HEK293T (cell line): Measurements from ENCODE around the gene CENPH.

Source experiments
- ARNT ChIP-seq: fragments of 450-650 bp; IDR thresholded peaks from 2 replicates; pipeline ENCODE4 v1.6.1; 2017; ENCODE audit warnings: mild to moderate bottlenecking
- BHLHE40 ChIP-seq: fragments of 450-650 bp; IDR thresholded peaks from 2 replicates; pipeline ENCODE4 v1.6.1; 2016; ENCODE audit warnings: mild to moderate bottlenecking, moderate library complexity, borderline replicate concordance
- CTBP1 ChIP-seq: fragments of 450-650 bp; IDR thresholded peaks from 2 replicates; pipeline ENCODE4 v1.6.1; 2016; ENCODE audit warnings: borderline replicate concordance
- ELF4 ChIP-seq: fragments of 450-650 bp; IDR thresholded peaks from 2 replicates; pipeline ENCODE4 v1.6.1; 2017; ENCODE audit warnings: antibody characterized with exemption
- FOXA1 ChIP-seq: fragments of 450-650 bp; IDR thresholded peaks from 2 replicates; pipeline ENCODE4 v1.6.1; 2016; ENCODE audit warnings: mild to moderate bottlenecking
- FOXK2 ChIP-seq: fragments of 450-650 bp; IDR thresholded peaks from 2 replicates; pipeline ENCODE4 v1.6.1; 2016; ENCODE audit warnings: mild to moderate bottlenecking
- FOXM1 ChIP-seq: fragments of 450-650 bp; IDR thresholded peaks from 2 replicates; pipeline ENCODE4 v1.6.1; 2017; ENCODE audit warnings: mild to moderate bottlenecking, borderline replicate concordance
- LEF1 ChIP-seq: fragments of 450-650 bp; IDR thresholded peaks from 2 replicates; pipeline ENCODE4 v1.6.1; 2017; ENCODE audit warnings: mild to moderate bottlenecking, borderline replicate concordance
- SP1 ChIP-seq: fragments of 450-650 bp; IDR thresholded peaks from 2 replicates; pipeline ENCODE4 v1.6.1; 2017
- SUZ12 ChIP-seq: fragments of 450-650 bp; IDR thresholded peaks from 2 replicates; pipeline ENCODE4 v1.6.1; 2016; ENCODE audit warnings: mild to moderate bottlenecking
- TARDBP ChIP-seq: fragments of 450-650 bp; IDR thresholded peaks from 2 replicates; pipeline ENCODE4 v1.6.1; 2016
- ZNF384 ChIP-seq: fragments of 450-650 bp; IDR thresholded peaks from 2 replicates; pipeline ENCODE4 v1.6.1; 2016
- TF ChIP-seq, protein P1 (sequence below): fragments of 450-650 bp; IDR thresholded peaks from 2 replicates; pipeline ENCODE4 v1.6.1; 2016

DNA sequence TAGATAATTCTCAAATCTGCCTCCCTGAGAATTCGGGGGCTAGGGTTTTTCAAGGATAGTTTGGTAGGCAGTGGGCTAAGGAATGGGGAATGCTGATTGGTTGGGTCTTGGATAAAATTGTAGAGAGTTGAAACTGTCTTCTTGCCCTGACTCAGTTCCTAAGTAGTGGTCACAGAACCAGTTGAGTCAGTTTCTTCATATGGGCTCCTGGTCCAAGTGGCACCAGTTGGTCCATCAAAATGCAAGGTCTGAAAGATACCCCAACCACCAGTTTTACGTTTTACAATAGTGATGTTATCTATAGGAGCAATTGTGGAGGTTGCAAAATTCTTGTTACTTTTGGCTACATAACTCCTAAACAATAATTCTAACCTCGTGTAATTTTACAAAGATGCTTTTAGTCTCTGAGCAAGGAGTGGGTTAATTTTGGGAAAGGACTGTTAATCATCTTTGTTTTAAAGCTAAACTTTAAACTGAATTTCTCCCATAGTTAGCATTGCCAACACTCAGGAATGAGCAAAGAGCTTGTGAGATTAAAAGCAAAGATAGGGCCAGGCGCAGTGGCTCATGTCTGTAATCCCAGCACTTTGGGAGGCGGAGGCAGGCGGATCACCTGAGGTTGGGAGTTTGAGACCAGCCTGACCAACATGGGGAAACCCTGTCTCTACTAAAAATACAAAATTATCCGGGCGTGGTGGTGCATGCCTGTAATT is 53.0 kb downstream of the CENPH start:
- no peak for TF ChIP-seq ELF4
- TF ChIP-seq FOXK2 = no peak
- no peak for TF ChIP-seq FOXM1
- no peak for TF ChIP-seq TARDBP
- no peak for TF ChIP-seq BHLHE40
- TF ChIP-seq SP1 = no peak
- no peak for TF ChIP-seq CTBP1
- no peak for TF ChIP-seq ARNT
- TF ChIP-seq SUZ12 = no peak
- TF ChIP-seq FOXA1 = no peak
- TF ChIP-seq, protein P1, sequence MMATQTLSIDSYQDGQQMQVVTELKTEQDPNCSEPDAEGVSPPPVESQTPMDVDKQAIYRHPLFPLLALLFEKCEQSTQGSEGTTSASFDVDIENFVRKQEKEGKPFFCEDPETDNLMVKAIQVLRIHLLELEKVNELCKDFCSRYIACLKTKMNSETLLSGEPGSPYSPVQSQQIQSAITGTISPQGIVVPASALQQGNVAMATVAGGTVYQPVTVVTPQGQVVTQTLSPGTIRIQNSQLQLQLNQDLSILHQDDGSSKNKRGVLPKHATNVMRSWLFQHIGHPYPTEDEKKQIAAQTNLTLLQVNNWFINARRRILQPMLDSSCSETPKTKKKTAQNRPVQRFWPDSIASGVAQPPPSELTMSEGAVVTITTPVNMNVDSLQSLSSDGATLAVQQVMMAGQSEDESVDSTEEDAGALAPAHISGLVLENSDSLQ = no peak
- no peak for TF ChIP-seq LEF1
- no peak for TF ChIP-seq ZNF384
